Smooth muscle cell of the brain vasculature (primary cell): Measurements from ENCODE around the gene LRRC63.
"Not testable (repeated sequence)": the region's sequence is repeated elsewhere in the genome, so short reads cannot be mapped to it uniquely, and the experiment has no call there.

Experiments
- DNase-seq: peaks from one replicate; pipeline ENCODE4 v3.0.0-alpha.2; 2012; ENCODE audit warnings: low read depth, low spot score

Gene LRRC63

GRCh38 chr13:46181377-46181839, 30.3 kb upstream of the LRRC63 start:
- no peak for DNase-seq

GRCh38 chr13:46181840-46182490, 29.8 kb upstream of the LRRC63 start, which contains the start of gene LCP1:
TSS of gene LCP1 (minus strand) at chr13:46182177. CDS start at chr13:46159662, 22,515 bp downstream.
- DNase-seq = no peak

GRCh38 chr13:46182491-46182877, 29.2 kb upstream of the LRRC63 start:
- DNase-seq = no peak

GRCh38 chr13:46183018-46183946, 28.4 kb upstream of the LRRC63 start:
- DNase-seq = no peak

GRCh38 chr13:46184277-46184699, 27.4 kb upstream of the LRRC63 start:
- DNase-seq = no peak

GRCh38 chr13:46185634-46186033, 26.1 kb upstream of the LRRC63 start:
- no peak for DNase-seq

GRCh38 chr13:46192412-46192811, 19.3 kb upstream of the LRRC63 start:
- DNase-seq = no peak

- no peak for DNase-seq
Measured at GRCh38 chr13:46195016-46195415, 16.7 kb upstream of the LRRC63 start.

GRCh38 chr13:46197299-46198048, 14.3 kb upstream of the LRRC63 start:
- no peak for DNase-seq

- DNase-seq = no peak
Measured at GRCh38 chr13:46198696-46199193, 13.0 kb upstream of the LRRC63 start.

- no peak for DNase-seq
Measured at GRCh38 chr13:46202188-46202795, 9.4 kb upstream of the LRRC63 start.

GRCh38 chr13:46202966-46203365, 8.8 kb upstream of the LRRC63 start:
- no peak for DNase-seq

- no peak for DNase-seq
Measured at GRCh38 chr13:46206143-46206542, 5.6 kb upstream of the LRRC63 start.

GRCh38 chr13:46207828-46208227, 3.9 kb upstream of the LRRC63 start:
- DNase-seq = no peak

GRCh38 chr13:46210362-46211083, 1.2 kb upstream of the LRRC63 start:
- DNase-seq = no peak

GRCh38 chr13:46211116-46211482, 629 bp upstream of the LRRC63 start:
- DNase-seq = no peak

GRCh38 chr13:46213242-46213641, 1.5 kb downstream of the LRRC63 start:
- DNase-seq = no peak

GRCh38 chr13:46214741-46215140, 3.0 kb downstream of the LRRC63 start:
- not testable (repeated sequence) for DNase-seq

GRCh38 chr13:46220234-46220633, 8.5 kb downstream of the LRRC63 start:
- DNase-seq = not testable (repeated sequence)

GRCh38 chr13:46229251-46229650, 17.5 kb downstream of the LRRC63 start:
- no peak for DNase-seq

- DNase-seq = no peak
Measured at GRCh38 chr13:46232281-46232680, 20.6 kb downstream of the LRRC63 start.
